Urothelium cell line (cell line): Measurements from ENCODE around the gene DNAH5.
"Not testable (repeated sequence)": the region's sequence is repeated elsewhere in the genome, so short reads cannot be mapped to it uniquely, and the experiment has no call there.

Source experiments
- DNase-seq: peaks from one replicate; pipeline ENCODE4 v3.0.0; 2011; ENCODE audit warnings: low spot score, mixed read lengths
- FAIRE-seq: peaks from 2 replicates; lab custom pipeline; 2011; peaks lifted over from hg19 to GRCh38; lab: Jason Lieb, UNC

The DNAH5 gene

DNA sequence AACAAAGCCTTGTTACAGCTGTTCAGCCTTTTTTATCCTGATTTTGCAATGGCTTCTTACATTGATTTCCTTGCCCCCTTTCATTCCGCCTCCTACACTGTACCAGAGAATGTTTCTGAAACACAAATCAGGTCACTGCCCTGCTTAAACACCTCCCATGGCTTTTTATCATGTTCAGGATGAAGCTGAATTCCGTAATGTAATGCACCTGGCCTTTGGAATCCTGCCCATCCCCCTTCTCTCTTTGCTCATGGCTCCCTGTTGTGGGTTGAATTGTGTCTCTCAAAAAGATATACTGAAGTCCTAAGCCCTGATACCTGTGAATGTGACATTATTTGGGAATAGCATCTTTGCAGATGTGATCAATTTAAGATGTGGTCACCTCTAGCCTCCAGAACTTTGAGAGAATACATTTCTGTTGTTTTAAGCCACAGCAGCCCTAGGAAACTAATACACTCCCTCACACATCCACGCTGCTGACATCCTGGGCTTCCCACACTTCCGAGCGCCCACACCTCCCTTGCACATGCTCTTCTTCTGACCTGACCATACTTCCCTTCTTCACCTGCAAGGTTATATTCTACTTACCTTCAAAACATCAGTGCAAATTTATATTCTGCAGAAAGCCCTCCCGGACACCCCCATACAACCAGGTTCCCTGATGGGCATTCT, 101.2 kb downstream of the DNAH5 start:
- FAIRE-seq (no peak), DNase-seq (no peak)

DNA sequence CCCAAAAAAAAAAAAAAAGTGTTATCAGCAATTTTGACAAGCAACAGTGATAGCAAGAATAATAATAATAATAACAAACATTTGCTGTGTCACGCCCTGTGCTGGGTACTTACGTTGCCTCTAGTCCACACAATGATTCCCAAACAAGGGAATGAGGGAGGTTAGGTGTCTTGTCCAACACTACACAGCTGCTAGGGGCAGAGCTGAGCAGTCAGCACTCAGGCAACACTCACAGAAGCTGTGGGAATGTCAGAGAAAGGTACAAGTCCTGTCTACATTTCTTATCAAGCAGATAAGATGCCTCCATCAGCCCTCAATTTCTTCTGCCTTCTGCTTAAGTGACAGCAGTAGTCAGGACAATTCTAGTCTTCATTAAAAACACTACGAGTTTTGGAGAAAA, 111.0 kb downstream of the DNAH5 start:
- FAIRE-seq: no peak
- no peak for DNase-seq

DNA sequence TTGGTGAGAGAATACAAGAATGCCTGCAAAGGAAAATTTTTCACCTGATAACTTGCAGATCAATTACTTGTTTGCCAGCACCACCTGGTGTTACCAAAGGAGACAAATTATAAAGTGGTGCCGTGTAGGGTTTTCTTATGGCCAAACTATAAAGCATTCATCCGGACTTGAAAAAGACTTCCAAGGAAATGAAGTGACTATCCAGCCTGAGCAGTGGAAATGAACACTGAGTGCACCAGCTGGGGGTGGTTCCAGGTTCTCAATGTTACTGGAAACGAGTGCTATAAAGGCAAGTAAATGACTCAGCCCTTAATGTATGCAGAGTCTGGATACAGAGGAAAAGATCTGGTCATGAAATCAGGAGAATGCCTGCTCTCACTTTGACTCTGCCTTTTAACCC, 113.1 kb downstream of the DNAH5 start:
- FAIRE-seq (no peak), DNase-seq (no peak)

DNA sequence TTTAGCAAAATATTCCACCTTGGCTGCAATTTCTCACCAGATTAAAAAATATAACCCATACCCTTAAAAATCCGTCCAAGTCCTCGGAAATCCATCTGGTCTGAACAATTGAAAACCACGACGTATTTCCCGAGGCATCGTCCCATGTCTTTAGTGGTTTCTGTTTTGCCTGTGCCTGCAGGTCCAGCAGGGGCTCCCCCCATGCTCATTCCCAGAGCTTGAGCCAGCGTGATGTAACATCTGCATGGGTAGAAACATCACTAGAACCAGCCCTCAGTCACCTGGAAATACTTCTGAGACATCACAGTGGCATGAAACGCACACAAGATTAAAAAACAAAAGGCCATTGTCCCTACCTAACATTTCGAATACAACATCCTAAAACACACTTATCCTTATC, 114.0 kb downstream of the DNAH5 start:
- no peak for FAIRE-seq

DNA sequence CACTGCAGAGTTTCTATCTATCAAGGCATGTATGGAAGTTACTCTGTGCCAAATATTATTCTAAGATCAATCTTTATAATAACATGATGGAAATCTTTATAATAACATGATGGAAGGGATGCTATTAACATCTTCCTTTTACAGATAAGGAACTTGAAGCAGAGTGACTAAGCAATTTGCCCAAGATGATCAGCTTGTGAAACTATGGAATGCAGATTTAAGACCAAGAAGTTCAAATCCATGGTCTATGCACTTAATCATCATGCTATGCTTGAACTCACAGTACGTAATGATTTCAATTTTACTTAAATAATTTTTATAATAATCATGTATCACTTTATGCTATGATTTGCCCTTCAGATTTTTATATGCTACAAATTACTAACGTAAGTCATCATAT, 123.1 kb downstream of the DNAH5 start:
- DNase-seq: no peak
- no peak for FAIRE-seq

More for the DNA sequence above, 114.0 kb downstream of the DNAH5 start:
- DNase-seq: peak; percentile 29

DNA sequence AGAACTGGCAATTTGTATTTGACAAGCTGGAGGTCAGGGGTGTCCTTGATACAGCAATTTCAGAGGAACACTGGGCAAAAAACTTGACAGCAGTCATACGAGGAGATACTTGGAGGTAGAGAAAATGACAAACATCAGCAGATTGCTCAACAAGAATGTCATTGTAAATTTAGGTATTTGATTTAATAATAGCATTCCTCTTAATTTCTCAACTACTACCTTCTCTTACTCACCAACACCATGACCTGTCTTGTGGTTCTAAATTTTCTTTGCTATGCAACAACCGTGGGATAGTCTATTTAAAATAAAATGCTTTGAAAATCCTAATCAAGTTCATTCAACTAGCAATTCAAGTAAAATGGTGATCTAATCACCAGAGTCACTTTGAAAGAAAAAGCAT, 128.4 kb downstream of the DNAH5 start:
- DNase-seq: no peak
- FAIRE-seq: no peak

DNA sequence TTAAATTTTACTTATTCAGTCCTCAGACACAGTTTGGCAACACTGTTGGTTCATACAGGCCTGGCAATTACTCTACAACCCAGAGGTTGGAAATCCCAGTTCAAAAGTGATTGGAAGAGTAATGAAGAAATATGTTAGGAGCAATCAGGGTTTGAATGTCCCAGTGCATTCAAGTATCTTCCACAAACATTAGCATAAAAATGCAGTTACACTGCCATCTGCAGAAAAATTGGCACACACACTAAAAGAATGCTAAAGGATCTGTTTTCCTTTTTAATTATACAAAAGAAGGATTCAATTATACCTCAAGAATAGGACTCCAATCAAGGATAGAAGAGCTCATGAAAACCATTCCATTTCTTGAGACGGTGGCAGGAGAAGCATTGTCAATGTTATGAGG, 130.2 kb downstream of the DNAH5 start:
- FAIRE-seq (no peak), DNase-seq (no peak)

DNA sequence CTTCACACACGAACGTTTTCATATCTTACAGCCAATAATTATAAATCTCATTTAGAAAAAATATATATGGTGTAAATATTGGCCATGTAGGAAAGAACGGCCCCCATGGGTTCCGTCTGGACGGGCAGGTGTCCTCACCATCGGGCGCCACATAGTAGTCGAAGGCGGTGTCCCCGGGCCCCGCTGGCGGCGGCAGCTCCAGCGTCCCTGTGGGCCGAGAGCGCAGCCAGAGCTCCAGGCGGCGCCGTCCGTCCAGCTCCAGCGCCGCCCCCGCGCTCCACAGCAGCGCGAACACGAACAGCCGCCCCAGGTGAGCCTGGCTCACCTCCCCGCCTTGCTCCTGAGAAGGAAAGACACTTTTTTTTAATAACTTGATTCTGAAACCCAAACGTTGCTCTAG, 134.6 kb downstream of the DNAH5 start:
- FAIRE-seq: no peak
- peak; percentile 70 for DNase-seq

DNA sequence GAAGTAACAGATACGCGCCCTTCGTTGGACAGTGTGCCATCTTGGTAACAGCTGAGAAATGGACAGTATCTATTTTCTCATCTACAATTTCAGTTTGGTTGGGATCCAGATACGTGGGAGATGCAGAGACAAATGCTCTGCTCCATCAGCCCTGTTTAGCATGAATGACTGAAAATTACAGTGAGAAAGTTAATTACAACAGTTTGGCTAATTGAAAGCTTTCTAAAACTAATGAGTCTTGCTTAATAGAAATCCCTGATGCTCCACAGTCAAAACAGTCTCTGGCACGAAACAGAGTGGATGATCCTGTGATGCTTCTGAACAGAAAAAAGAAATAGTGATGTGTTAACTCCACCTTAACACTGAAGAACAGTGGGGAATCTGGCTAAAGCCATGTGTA, 140.2 kb downstream of the DNAH5 start:
- FAIRE-seq: no peak
- no peak for DNase-seq

DNA sequence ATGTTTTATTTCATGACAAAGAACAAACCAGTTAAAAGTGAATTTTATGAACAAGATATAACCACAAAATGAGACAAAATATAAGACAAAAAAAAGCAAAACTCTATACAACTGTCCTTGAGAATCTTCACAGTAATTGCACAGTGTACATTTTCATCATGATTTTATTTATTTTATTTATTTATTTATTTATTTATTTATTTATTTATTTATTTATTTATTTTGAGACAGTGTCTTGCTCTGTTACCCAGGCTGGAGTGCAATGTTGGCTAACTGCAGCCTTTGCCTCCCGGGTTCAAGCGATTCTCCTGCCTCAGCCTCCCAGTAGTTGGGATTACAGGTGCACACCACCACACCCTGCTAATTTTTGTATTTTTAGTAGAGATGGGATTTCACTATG, 145.9 kb downstream of the DNAH5 start:
- DNase-seq, FAIRE-seq: not testable (repeated sequence)

DNA sequence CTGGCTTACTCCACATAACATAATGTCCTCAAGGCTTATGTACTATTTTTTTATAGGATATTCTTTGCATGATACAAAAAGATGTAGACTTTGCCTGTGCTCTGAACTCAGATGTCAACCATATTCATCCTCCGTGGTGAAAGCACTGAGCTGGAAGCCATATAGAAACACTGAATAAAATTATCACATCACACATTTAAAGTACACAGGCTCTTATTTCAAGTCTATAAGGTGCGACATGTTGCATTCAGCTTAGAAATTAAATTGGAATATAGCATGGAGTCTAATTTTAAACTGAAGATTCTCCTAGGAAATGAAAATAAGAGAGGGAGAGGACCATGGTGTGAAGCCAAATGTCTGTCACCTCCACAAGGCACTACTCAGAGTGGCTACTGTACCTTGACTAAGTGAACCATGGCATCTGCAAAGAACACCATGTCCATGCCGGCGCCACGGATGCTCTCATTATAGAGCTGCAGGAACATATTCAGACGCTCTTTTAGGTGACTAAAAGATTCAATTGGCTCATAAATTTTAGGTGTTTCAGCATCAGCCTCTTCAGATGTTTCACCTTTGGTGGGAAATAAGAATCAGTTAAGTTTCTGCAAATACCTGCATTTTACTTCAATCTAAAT, 158.6 kb downstream of the DNAH5 start:
- DNase-seq (no peak), FAIRE-seq (no peak)

DNA sequence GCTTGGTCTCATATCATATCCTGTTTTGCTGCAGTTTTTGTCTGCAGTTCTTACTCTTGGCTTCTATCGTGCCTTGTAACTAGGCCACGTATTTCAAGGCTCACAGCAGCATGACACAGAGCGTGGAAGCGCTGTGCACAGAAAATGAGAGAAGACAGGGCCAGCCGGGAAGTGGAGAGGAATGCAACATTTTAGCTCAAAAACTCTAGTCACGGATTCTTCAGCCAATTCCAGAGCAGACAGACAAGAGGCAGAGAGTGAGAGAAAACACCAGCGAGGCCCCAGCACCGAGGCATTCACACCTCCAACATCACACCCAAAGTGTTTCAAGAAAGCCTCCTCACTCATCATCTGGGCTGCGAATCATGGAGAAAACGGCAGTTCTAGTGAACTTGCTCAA, 160.8 kb downstream of the DNAH5 start:
- DNase-seq: no peak
- no peak for FAIRE-seq

DNA sequence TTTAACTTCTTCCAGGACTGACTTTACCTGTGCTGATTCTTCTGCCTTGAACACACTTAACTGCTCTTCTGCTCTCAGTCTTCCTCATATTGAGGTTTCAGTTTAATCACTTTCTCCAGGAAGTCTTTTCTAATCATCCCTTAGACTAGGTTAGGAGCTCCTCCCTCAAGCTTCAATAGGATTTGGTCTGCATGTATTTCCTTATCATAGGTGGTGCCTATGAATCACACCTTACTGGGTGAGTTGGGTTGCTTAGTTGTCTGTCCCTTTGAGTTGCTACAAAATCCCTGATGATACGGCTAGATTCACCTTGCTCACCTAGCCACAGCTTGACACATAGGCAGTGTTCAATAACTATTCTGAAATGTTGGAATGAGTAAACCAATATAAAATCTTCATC, 164.4 kb downstream of the DNAH5 start:
- DNase-seq (no peak), FAIRE-seq (peak; percentile 27)

DNA sequence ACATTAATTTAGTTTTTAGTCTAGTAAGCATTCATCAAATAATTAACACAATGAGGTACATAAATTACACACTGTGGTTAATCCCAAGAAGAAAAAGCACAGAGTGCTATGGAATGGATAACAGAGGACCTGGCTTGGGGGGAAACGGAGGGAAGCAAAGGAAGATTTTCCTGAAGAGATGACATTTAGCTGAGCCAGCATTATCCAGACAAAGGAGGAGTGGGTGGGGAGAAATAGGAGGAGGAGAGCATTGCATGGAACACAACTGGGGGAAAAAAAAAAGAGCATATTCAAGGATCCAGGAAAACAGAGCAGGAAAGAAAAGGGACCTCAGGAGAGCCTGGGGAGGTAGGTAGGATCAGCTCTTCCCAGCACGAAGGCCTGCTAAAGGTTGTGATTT, 170.8 kb downstream of the DNAH5 start:
- DNase-seq (no peak), FAIRE-seq (no peak)

DNA sequence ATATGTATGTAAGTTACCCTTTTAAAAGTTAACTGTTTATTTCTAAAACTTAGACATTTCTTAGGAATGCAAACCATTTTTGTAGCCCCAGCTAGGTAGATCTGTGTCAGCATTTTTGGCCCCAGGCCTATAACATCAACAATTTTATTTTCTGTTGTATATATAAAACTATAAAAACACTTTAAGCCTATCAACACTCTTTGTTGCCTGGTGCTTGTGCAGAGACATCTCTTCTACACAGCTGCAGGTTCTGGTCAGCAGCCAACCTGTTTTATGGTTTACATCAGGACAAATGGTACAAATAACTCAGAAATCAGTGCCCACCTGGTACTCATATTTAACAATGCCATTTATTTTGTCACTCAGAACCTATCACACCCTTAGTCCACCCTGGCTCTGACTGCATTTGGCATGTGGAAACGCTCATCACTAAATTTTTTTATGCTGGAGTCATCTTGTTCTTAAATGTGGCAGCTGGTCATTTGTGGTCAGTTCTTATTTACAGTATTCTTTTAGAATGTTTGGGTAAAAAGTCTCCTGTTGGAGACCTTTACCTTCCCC, 173.4 kb downstream of the DNAH5 start:
- DNase-seq: peak; percentile 39
- FAIRE-seq: peak; percentile 42

DNA sequence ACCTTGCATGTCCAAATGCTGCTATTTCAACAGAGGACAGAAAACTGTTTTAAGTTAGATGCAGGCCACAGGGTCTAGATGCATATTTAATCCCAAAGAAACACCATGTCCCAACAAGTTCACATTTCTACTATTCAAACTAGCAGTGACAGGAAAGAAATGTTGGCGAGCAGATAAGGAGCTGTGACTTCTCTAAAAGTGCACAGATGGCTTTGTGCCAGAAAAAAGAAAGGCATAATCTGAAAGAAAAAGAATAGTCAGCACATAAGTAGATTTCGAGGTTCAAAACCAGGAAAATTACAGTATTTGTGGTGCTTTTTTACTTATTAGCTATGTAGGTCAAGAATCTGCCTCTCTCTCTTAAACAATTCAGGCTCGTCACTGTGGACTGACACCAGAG, 178.3 kb downstream of the DNAH5 start:
- FAIRE-seq (no peak), DNase-seq (no peak)

DNA sequence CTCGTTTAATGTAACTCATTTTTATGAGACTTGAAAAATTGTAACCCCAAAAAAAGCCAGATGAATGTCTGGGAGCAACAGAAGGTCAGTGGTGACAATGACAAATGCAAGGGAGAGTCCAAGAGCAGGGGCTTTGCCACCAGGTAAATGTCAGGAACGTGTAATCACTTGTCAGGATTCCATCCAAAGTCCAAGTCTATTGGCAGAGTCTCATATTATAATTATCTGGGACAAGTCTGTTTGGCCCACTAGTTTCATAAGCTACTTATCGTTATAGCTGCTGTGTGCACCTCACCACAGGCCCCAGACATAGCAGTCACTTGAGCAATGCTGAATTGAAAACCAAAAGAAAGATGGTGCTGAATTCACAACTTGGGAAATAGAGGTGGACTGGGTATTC, 180.8 kb downstream of the DNAH5 start:
- no peak for DNase-seq
- no peak for FAIRE-seq

DNA sequence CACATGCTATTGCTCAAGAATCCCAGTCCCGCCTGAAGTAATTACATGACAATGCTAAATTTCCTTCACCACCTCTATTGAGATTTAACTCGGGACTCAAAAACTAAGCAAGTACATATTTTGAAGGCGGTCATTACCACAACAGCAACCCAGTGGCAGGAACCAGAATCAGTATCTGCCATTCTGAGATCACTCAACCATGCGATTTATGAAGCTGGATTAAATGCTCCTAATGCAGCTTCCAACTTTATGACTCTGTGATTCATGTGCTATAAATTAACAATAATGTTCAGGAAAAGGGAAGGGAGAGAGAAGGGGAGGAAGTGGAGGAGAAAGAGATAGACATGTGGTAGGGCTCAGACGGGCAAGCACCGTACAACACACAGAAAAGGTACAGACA, 194.7 kb downstream of the DNAH5 start:
- no peak for FAIRE-seq

DNA sequence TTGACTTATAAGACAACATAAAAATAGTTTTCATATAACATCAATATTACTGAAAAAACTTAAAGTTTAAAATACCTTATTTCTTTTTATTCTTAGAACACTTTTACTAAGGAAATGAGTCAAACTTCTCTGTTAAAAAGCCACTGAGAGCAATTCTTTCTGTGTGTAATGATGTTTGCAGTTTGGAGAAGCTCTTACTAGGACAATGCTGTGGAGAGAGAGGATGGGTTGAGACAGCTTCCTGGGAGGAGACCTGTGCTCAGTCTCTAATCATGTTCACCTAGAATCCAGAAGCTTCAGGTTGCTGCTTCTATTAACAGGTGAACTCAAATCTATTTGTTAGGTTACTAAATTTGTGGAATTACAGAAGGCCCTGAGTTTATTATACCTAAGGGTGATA, 198.5 kb downstream of the DNAH5 start:
- DNase-seq (no peak), FAIRE-seq (no peak)

More for the DNA sequence above, 194.7 kb downstream of the DNAH5 start:
- no peak for DNase-seq

DNA sequence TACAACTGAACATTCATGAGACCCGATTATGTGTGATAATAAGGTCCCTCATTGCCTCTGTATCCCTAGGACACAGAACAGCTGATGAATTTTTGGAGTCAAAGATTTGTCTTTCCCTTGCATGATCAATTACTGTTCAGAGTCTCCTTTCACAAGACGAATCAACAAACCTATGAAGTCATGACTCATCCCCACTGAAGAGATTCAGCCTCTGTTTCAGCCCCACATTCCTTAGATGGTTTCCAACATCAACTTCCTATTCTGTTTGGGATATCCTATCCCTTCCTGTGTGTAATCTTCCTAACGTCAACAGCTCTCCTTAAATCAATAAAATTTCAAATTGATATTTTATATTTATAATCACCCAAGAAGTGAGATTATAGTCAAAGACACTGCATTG, 199.0 kb downstream of the DNAH5 start:
- DNase-seq: peak; percentile 55
- FAIRE-seq: peak; percentile 84

DNA sequence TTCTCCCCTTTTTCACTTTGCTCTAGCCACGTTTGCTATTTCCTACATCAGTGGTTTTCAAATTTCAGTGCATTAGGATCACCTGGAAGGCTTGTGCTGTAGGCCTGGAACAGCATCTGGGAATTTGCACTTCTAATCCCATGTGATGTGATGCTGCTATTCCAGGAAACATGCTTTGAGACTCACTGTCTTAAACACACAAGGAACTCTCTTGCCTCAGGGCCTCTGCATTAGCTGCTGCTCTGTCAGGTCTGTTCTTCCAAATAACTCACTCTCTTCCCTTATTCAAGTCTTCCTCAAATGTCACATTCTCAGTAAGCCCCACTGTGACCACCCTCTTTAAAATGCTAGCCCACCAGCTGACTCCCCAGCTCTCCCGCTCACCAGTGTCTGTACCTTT, 204.0 kb downstream of the DNAH5 start:
- FAIRE-seq: no peak

DNA sequence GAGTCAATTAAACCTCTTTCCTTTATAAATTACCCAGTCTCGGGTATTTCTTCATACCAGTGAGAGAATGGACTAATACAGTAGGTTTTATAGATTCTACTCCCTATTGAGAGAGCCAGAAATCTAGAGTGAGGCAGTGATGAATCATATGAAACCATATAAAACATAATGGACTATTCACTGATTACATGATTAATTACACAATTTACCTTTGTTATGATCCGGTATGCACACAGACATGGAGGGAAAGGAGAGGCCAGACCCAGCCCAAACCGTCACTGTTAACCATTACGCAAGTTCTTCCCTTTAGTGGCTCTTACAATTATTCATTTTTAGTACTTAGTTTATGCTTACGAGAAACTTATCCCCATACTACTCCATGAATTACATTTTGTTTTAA, 205.0 kb downstream of the DNAH5 start:
- FAIRE-seq (no peak), DNase-seq (no peak)

More for the DNA sequence above, 204.0 kb downstream of the DNAH5 start:
- no peak for DNase-seq
